ENCODE measurements around the gene FICD.

GRCh38 chr12:108517288-108518100 is 2.4 kb downstream of the FICD start:
- no peak for TF ChIP-seq CTCF (IDR thresholded peaks at IDR 0.05)
- no peak for TF ChIP-seq POLR2A (IDR thresholded peaks at IDR 0.05)
